Neuronal stem cell (in vitro differentiated cells): ENCODE data around the gene MGLL.

Experiments
- DNase-seq: peaks from one replicate; pipeline ENCODE4 v3.0.0-alpha.2; 2013; ENCODE audit warnings: low spot score
- H2AFZ ChIP-seq: one replicate; pipeline ENCODE4 v1.6.1; 2013; ENCODE audit warnings: mild to moderate bottlenecking, low read length, inconsistent platforms
- H2AK5ac ChIP-seq: 2 replicates; pipeline ENCODE4 v1.6.1; 2013; ENCODE audit warnings: low read depth, mild to moderate bottlenecking, inconsistent platforms, low read length, moderate library complexity, mixed read lengths
- H2BK120ac ChIP-seq: 2 replicates; pipeline ENCODE4 v1.6.1; 2013; ENCODE audit warnings: low read depth, mild to moderate bottlenecking, inconsistent platforms, low read length, moderate library complexity, mixed read lengths
- H2BK12ac ChIP-seq: one replicate; pipeline ENCODE4 v1.6.1; 2013; ENCODE audit warnings: low read length, inconsistent platforms
- H2BK15ac ChIP-seq: 2 replicates; pipeline ENCODE4 v1.6.1; 2013; ENCODE audit warnings: mild to moderate bottlenecking, low read length, inconsistent platforms, mixed read lengths
- H2BK5ac ChIP-seq: one replicate; pipeline ENCODE4 v1.6.1; 2013; ENCODE audit warnings: inconsistent platforms, mild to moderate bottlenecking, low read length, moderate library complexity
- H3K14ac ChIP-seq: one replicate; pipeline ENCODE4 v1.6.1; 2013; ENCODE audit warnings: low read length, inconsistent platforms
- H3K18ac ChIP-seq: 2 replicates; pipeline ENCODE4 v1.6.1; 2013; ENCODE audit warnings: low read length, inconsistent platforms
- H3K23ac ChIP-seq: 2 replicates; pipeline ENCODE4 v1.6.1; 2013; ENCODE audit warnings: low read depth, mild to moderate bottlenecking, mixed read lengths, low read length, inconsistent platforms; ENCODE audit not compliant: poor library complexity
- H3K27ac ChIP-seq: replicated peaks from 3 replicates; pipeline ENCODE4 v1.5.1; 2013; ENCODE audit warnings: low read length, inconsistent platforms
- H3K27me3 ChIP-seq, 3 experiments: 2 replicates each; pipeline ENCODE4 v1.6.1; 2013; ENCODE audit warnings: low read length in 3 of 3, mild to moderate bottlenecking in 2 of 3, inconsistent platforms in 1 of 3, low read depth in 1 of 3, mixed read lengths in 1 of 3, moderate library complexity in 1 of 3; ENCODE audit not compliant: control insufficient read depth in 3 of 3, insufficient read depth in 3 of 3
- H3K36me3 ChIP-seq, 2 donors: replicated peaks in 1 of 2; 2 replicates each; pipeline ENCODE4 v1.6.1; 2013; ENCODE audit warnings: low read length in 2 of 2; ENCODE audit not compliant: control insufficient read depth in 2 of 2, insufficient read depth in 2 of 2
- H3K4ac ChIP-seq: 2 replicates; pipeline ENCODE4 v1.6.1; 2013; ENCODE audit warnings: inconsistent platforms, mild to moderate bottlenecking, low read length, moderate library complexity
- H3K4me1 ChIP-seq, 2 donors: 1 replicate in 1 of 2; 2 replicates in 1 of 2; pipeline ENCODE4 v1.6.1; 2013; ENCODE audit warnings: low read length in 2 of 2, low read depth in 1 of 2; ENCODE audit not compliant: control insufficient read depth in 2 of 2, insufficient read depth in 1 of 2
- H3K4me2 ChIP-seq: one replicate; pipeline ENCODE4 v1.6.1; 2013; ENCODE audit warnings: mild to moderate bottlenecking, low read length, inconsistent platforms; ENCODE audit not compliant: insufficient read depth, poor library complexity, severe bottlenecking
- H3K4me3 ChIP-seq, 2 donors: 2 replicates each; pipeline ENCODE4 v1.5.1; 2013; ENCODE audit warnings: low read length in 2 of 2, mild to moderate bottlenecking in 2 of 2, inconsistent platforms in 1 of 2, moderate library complexity in 1 of 2
- H3K79me1 ChIP-seq: one replicate; pipeline ENCODE4 v1.6.1; 2013; ENCODE audit warnings: low read depth, mild to moderate bottlenecking, inconsistent platforms, low read length, moderate library complexity
- H3K9ac ChIP-seq: one replicate; pipeline ENCODE4 v1.6.1; 2013; ENCODE audit warnings: mild to moderate bottlenecking, low read depth, low read length, inconsistent platforms; ENCODE audit not compliant: poor library complexity
- H3K9me3 ChIP-seq, 2 donors: replicated peaks in 1 of 2; 2 replicates each; pipeline versions ENCODE3 to v1.6.1; 2013; ENCODE audit warnings: low read length in 2 of 2, mild to moderate bottlenecking in 2 of 2, inconsistent platforms in 1 of 2, low read depth in 1 of 2, mixed read lengths in 1 of 2, moderate library complexity in 1 of 2; ENCODE audit not compliant: control insufficient read depth in 2 of 2, insufficient read depth in 1 of 2
- H4K8ac ChIP-seq: one replicate; pipeline ENCODE4 v1.6.1; 2013; ENCODE audit warnings: low read depth, mild to moderate bottlenecking, inconsistent platforms, low read length, moderate library complexity
- H4K91ac ChIP-seq: one replicate; pipeline ENCODE4 v1.6.1; 2013; ENCODE audit warnings: low read length, low read depth, mild to moderate bottlenecking, inconsistent platforms; ENCODE audit not compliant: poor library complexity
- WGBS, 2 donors: extraction: QIAGEN DNeasy Blood & Tissue Kit; methylation state at CpG; one replicate each; pipeline ENCODE4 v1.1.7; 2013; ENCODE audit warnings: missing lambda C conversion rate in 2 of 2, mixed read lengths in 1 of 2; ENCODE audit not compliant: insufficient read length in 2 of 2, insufficient replicate concordance in 1 of 2; ENCODE audit errors: extremely low coverage in 2 of 2; 5-methylcytosine and 5-hydroxymethylcytosine counted together

Gene MGLL

GRCh38 chr3:127777332-127777731 is 45.0 kb downstream of the MGLL start:
- Histone ChIP-seq H2BK5ac (no peak overlapping the region), H3K14ac (no peak overlapping the region), H2AFZ (no peak overlapping the region), H3K36me3 (no peaks in the 10 kb centered on the region), H4K8ac (no peak overlapping the region), H3K9me3 (peaks cover 0 to 4% of the 10 kb centered on the region in 2 donors), H4K91ac (no peak overlapping the region), H3K18ac (no peak overlapping the region), H3K4me1 (peaks cover 0 to 2% of the 10 kb centered on the region in 2 donors), H3K79me1 (no peaks in the 10 kb centered on the region), H3K27me3 (peaks cover 0 to 2% (median 0%) of the 10 kb centered on the region in 3 experiments), H2BK120ac (no peak overlapping the region), H3K4me3 (no peak overlapping the region), H3K4ac (no peak overlapping the region), H3K23ac (no peak overlapping the region), H2AK5ac (no peak overlapping the region), H2BK15ac (no peak overlapping the region), H3K4me2 (no peak overlapping the region), H2BK12ac (no peak overlapping the region), H3K9ac (no peak overlapping the region), H3K27ac (no peak overlapping the region)
- no CpG with 5 or more reads among the region's 1 CpG for WGBS, 2 donors
- no peak for DNase-seq

- Histone ChIP-seq H3K27me3 (no peaks in the 10 kb centered on the region), H2BK120ac (no peak overlapping the region), H2AFZ (no peak overlapping the region), H3K9me3 (peaks cover 0 to 4% of the 10 kb centered on the region in 2 donors), H3K4ac (no peak overlapping the region), H2BK12ac (no peak overlapping the region), H3K4me3 (no peak overlapping the region), H3K4me1 (peaks cover 0 to 2% of the 10 kb centered on the region in 2 donors), H3K14ac (no peak overlapping the region), H3K23ac (no peak overlapping the region), H4K91ac (no peak overlapping the region), H4K8ac (peak overlapping the region; percentile 7), H3K4me2 (no peak overlapping the region), H3K36me3 (no peaks in the 10 kb centered on the region), H2BK15ac (no peak overlapping the region), H3K18ac (no peak overlapping the region), H3K79me1 (no peaks in the 10 kb centered on the region), H2AK5ac (no peak overlapping the region), H3K27ac (no peak overlapping the region), H3K9ac (no peak overlapping the region), H2BK5ac (no peak overlapping the region)
- no peak for DNase-seq
- WGBS, 2 donors = no CpG with 5 or more reads among the region's 10 CpGs
Observed at GRCh38 chr3:127776347-127776746, 46.0 kb downstream of the MGLL start.

GRCh38 chr3:127775398-127776109 is 46.8 kb downstream of the MGLL start:
- no peak overlapping the region for H3K14ac ChIP-seq
- H2BK5ac ChIP-seq = no peak overlapping the region
- no peaks in the 10 kb centered on the region for H3K36me3 ChIP-seq
- no peak overlapping the region for H2BK12ac ChIP-seq
- H2AFZ ChIP-seq = no peak overlapping the region
- no peak overlapping the region for H2BK120ac ChIP-seq
- H2AK5ac ChIP-seq = no peak overlapping the region
- H3K4ac ChIP-seq = no peak overlapping the region
- no peak overlapping the region for H3K4me2 ChIP-seq
- no peak overlapping the region for H4K91ac ChIP-seq
- no peak overlapping the region for H3K23ac ChIP-seq
- peaks cover 0 to 4% of the 10 kb centered on the region in 2 donors for H3K9me3 ChIP-seq
- H3K27me3 ChIP-seq = no peaks in the 10 kb centered on the region
- DNase-seq = no peak
- H3K27ac ChIP-seq = no peak overlapping the region
- no peak overlapping the region for H4K8ac ChIP-seq
- no peak overlapping the region for H3K4me3 ChIP-seq
- no CpG with 5 or more reads among the region's 17 CpGs for WGBS, 2 donors
- no peaks in the 10 kb centered on the region for H3K79me1 ChIP-seq
- no peak overlapping the region for H3K9ac ChIP-seq
- peaks cover 0 to 2% of the 10 kb centered on the region in 2 donors for H3K4me1 ChIP-seq
- H2BK15ac ChIP-seq = no peak overlapping the region
- peak overlapping the region; percentile 76 for H3K18ac ChIP-seq

GRCh38 chr3:127774647-127775046 is 47.7 kb downstream of the MGLL start:
- no peak overlapping the region for H3K4me2 ChIP-seq
- no peaks in the 10 kb centered on the region for H3K36me3 ChIP-seq
- DNase-seq = no peak
- no peak overlapping the region for H3K4me3 ChIP-seq
- H2AK5ac ChIP-seq = no peak overlapping the region
- H4K8ac ChIP-seq = no peak overlapping the region
- H2BK120ac ChIP-seq = no peak overlapping the region
- no peak overlapping the region for H2BK5ac ChIP-seq
- H2AFZ ChIP-seq = no peak overlapping the region
- no peaks in the 10 kb centered on the region for H3K79me1 ChIP-seq
- H3K23ac ChIP-seq = no peak overlapping the region
- H3K27me3 ChIP-seq = no peaks in the 10 kb centered on the region
- H3K9me3 ChIP-seq = peaks cover 0 to 4% of the 10 kb centered on the region in 2 donors
- H3K27ac ChIP-seq = no peak overlapping the region
- no CpG with 5 or more reads among the region's 6 CpGs for WGBS, 2 donors
- no peak overlapping the region for H3K14ac ChIP-seq
- H4K91ac ChIP-seq = no peak overlapping the region
- peak overlapping the region; percentile 21 for H3K18ac ChIP-seq
- H2BK15ac ChIP-seq = no peak overlapping the region
- H3K9ac ChIP-seq = no peak overlapping the region
- no peak overlapping the region for H3K4ac ChIP-seq
- no peak overlapping the region for H2BK12ac ChIP-seq
- peaks cover 0 to 2% of the 10 kb centered on the region in 2 donors for H3K4me1 ChIP-seq
